C4-2B (cell line): ENCODE results near the gene DNAJA1.

Experiments used
- ZFX ChIP-seq: fragments of 450-650 bp; IDR thresholded peaks from 2 replicates; pipeline ENCODE4 v1.6.1; 2017
- TF ChIP-seq, protein P1 (sequence below): fragments of 450-650 bp; conservative IDR thresholded peaks from 2 replicates; pipeline ENCODE4 v1.5.1; 2017; ENCODE audit warnings: mild to moderate bottlenecking

- TF ChIP-seq, protein P1, sequence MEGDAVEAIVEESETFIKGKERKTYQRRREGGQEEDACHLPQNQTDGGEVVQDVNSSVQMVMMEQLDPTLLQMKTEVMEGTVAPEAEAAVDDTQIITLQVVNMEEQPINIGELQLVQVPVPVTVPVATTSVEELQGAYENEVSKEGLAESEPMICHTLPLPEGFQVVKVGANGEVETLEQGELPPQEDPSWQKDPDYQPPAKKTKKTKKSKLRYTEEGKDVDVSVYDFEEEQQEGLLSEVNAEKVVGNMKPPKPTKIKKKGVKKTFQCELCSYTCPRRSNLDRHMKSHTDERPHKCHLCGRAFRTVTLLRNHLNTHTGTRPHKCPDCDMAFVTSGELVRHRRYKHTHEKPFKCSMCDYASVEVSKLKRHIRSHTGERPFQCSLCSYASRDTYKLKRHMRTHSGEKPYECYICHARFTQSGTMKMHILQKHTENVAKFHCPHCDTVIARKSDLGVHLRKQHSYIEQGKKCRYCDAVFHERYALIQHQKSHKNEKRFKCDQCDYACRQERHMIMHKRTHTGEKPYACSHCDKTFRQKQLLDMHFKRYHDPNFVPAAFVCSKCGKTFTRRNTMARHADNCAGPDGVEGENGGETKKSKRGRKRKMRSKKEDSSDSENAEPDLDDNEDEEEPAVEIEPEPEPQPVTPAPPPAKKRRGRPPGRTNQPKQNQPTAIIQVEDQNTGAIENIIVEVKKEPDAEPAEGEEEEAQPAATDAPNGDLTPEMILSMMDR: no peak
- no peak for TF ChIP-seq ZFX
These were observed 16.5 kb downstream of the DNAJA1 start for GRCh38 chr9:33041432-33042188.
